NCI-H2107 treated with DMSO at 0.1 percent for 48 hours (cell line): ENCODE data around the gene STAT5A.

Source experiments
- DNase-seq: peaks from one replicate; lab custom pipeline; 2025; ENCODE audit not compliant: unreplicated experiment; lab: John Stamatoyannopoulos, UW

STAT5A gene

DNA sequence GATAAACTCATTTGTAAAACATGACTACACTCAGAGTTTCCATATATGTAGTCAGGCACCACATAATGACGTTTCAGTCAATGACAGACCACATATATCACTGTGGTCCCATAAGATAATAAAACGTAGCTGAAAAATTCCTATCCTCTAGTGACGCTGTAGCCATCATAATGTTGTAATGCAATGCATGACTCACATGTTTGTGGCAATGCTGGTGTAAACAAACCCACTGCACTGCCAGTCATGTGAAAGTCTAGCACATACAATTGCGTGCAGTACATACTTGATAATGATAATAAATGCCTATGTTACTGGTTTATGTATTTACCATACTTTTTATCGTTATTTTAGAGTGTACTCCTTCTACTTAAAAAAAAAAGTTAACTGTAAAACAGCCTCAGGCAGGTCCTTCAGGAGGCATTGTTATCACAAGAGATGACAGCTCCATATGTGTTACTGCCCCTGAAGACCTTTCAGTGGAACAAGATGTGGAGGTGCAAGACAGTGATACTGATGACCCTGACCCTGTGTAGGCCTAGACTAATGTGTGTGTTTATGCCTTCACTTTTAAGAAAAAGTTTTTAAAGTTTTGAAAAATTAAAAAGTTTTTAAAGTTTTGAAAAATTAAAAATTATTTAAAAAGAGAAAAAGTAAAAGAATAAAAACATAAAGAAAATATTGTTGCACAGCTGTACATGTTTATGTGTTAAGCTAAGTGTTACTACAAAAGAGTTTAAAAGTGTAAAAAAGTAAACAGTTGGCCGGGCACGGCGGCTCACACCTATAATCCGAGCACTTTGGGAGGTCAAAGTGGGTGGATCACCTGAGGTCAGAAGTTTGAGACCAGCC is 21.2 kb upstream of the STAT5A start:
- no peak for DNase-seq

DNA sequence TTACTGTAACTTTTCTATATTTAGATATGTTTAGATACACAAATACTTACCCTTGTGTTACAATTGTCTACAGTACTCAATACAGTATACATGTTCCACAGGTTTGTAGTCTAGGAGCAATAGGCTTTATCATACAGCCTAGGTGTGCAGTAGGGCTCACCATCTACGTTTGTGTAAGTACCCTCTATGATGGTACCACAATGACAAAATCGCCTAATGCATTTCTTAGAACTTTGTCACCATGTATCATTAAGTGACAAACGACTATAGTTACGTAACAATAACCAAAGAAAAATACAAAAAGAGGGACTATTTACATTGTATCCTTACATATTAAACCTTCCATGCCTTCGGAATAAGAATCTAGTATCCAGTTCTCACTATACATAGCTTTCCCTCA is 20.1 kb upstream of the STAT5A start:
- no peak for DNase-seq

- no peak for DNase-seq
These were observed 18.1 kb upstream of the STAT5A start for GRCh38 chr17:42270170-42270535.

- no peak for DNase-seq
These were observed 17.7 kb upstream of the STAT5A start for GRCh38 chr17:42270596-42270995.

- no peak for DNase-seq
These were observed 17.1 kb upstream of the STAT5A start for GRCh38 chr17:42271006-42271778.

DNA sequence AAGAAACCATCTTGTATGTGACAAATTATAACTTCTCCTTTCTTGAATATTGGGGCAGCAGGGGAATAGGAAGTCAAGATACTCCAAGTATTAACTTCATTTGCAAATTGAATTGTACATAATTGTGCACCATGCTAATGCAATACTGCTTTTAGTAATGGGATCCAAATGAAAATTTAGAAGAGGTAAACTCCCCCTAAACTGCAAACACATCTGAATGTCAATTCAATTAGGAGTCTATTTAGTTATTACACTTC is 16.6 kb upstream of the STAT5A start:
- no peak for DNase-seq

DNA sequence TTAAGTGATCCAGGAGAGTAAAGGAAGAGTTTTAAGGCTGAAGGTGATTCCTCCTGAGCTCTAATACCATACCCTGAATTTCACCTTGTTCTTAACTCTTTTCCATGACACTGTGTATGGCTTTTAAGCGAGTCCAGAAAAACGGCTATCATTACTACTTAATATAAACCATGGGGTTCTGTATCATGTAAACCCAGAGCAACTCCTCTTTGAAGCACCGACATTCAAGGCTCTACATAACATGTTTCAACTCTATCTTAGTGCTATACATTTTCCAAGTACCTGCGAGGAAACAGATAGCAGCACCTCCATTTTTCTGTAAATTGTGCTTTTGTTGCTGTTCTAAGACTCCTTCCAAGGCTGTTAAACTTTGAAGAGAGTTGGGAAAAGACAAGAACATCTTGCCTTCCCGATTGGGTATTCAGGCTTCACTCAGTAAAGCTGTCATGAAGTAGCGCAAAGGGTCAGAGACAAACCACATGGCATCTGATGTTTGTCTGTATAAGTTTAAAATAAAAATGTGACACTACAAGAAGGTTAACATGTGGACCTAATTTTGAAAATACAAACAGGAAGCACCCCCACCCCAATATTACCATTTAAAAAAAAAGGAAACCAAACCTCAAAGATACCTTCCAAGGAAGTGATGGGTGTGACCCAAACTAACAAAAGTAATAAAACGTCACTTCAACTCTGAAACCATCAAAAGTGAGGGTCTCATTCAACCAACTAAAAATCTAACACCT is 16.0 kb upstream of the STAT5A start:
- no peak for DNase-seq

DNA sequence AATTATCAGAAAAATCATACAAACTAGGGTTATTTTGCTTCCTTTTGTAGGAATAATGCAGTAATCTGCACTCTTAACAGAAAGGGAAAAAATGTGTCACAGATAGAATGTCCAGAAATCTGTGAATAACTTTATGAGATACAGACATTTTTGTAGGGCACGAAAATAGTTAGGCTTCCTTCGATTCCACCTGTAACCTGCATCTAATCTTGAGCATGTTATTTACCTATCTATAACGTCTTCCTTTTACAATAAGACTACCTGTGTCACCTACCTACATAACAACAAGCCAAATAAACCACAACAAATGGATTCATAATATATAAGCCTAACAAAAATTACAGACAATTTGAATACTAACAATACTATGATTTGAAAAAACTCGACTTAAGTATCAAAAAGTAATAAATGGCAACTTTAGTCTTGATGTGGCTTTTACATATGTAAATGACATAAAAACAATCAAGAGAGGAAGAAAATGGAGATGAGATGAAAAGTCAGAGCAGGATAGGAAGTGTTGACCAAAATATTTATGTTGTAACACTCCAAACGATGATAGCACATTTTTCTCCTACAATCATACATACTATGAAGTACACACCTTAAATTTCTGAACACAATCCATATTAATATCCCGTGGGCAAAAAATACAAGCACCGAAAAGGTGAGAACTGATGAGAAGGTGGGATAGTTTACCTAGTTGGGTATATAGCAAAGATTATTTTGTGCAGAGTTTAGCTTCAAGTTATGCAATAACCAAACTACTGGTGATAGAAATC is 14.6 kb upstream of the STAT5A start:
- DNase-seq: no peak

GRCh38 chr17:42274253-42274542 is 14.1 kb upstream of the STAT5A start:
- no peak for DNase-seq

DNA sequence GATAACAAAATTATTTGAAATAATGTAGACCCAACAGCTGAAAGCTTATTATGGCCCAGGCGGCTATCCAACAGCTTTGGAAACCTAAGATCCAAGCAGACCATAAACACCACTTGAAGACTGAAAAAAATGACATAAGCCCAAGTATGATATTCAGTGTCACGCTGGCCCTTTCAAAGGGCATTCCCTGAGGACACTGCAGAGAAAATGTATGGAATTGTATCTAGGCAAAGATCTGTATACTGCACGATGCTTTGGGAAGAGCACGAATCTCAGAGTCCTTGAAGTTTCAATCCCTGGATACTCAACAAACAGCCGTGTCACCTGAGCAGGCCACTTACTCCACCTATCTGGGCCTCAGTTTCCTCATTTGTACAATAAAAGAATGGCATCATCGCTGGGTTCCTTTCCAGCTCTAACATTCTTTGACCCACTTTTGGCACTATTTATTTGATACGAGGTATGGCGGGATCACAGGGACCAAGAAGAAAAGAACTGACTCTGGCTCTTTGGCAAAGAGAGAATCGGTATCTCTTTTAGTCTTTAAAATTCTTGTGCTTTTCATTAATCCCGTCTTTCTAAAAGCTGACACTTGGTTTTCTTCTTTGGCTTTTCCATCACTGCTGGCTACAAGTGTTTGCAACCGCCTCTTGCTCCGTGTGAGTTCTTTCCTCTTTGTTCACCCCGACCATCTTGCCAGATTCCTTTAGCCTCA is 13.3 kb upstream of the STAT5A start:
- DNase-seq: no peak

DNA sequence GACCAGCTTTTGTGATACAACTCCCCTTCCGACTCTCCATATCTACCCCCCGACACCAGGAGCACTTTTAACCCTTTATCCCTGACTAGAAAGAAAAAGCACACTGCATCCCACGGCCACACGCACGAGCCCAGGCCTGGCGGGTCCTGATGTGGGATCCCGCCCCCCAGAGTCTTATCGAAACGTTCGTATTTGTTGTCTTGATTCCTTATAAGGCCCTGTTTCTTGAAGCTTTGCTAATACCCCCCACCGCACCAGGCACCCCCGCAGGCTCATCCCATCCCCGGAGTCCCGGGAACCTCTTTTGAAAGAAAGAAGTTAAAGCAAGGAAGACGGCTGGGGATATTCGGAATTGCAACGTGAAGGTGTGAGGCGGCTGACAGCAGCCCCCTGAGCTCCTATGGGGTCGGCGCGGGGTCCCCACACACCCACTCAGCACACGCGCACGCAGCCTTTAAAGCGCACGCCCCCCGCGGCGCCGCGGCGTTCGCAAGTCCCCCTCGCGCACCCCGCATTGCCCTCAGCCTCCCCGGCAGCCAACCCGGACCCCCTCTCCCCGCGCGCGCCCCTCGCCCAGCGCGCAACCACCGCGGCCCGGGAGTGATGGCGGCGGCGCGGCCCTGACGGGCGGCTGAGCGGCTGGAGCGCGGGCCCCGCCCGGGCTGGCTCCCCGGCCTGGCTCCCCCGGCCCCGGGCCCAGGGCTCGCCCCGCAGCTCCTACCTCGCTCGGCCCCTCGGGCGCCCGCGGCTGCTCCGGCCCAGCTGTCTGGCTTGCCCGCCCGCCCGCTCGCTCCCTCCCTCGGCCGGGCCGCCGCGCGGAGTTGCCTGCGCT is 12.6 kb upstream of the STAT5A start:
- no peak for DNase-seq

DNA sequence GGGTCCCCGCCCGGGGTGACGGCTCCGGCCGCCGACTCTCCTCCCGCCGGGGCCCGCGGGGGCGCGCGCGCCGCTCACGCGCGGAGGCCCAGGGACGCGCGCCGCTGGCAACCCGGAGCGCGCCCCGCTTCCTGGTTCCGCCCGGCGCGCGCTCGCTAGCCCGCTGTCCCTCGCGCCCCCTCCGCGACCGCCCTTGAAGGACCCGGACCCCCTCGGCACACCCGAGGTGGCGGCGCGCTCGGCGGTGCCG is 12.0 kb upstream of the STAT5A start, which contains the start of gene STAT5B:
Gene STAT5B (minus strand): TSS at position 33 of the 250 bp plus-strand sequence. CDS start 44,264 bp downstream, outside the sequence.
- DNase-seq: peak; percentile 14

DNA sequence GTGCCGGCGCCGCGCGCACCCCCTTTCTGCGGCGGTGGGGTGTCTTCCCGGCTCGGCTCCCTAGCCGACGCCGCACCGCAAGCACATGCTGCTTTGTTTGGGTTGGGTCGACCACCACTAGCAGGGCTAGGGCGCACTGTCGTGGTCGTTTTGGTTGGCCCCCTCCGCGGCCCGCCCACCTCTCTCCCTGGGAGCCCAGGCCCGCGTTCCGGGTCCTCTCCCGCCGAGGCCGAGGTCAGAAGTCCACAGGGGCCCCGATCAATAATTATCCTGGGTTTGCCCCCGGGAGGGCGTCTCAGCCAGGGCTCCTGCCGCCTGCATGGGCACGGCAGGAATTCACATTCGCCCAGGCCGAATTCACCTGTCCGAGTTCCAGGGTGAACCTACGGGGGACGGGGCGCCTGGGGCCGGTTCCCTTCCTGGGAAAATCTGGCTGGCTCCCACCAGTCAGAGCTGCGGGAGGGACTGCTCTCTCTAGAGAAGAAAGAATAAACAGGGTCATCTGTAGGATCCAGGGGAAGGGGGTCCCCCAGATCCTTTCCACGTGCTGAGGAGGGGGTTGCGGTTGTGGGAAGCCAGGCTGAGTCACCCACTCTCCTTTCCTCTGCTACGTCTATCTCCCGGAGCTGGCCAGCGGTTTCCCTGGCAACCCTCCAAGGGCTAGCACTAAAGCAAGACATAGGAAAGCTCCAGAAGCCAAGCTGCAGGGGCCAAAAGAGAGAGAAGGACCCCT is 11.5 kb upstream of the STAT5A start:
- no peak for DNase-seq

GRCh38 chr17:42277342-42277712 is 11.0 kb upstream of the STAT5A start:
- no peak for DNase-seq

- DNase-seq: no peak
These were observed 8.3 kb upstream of the STAT5A start for GRCh38 chr17:42279776-42280630.

DNA sequence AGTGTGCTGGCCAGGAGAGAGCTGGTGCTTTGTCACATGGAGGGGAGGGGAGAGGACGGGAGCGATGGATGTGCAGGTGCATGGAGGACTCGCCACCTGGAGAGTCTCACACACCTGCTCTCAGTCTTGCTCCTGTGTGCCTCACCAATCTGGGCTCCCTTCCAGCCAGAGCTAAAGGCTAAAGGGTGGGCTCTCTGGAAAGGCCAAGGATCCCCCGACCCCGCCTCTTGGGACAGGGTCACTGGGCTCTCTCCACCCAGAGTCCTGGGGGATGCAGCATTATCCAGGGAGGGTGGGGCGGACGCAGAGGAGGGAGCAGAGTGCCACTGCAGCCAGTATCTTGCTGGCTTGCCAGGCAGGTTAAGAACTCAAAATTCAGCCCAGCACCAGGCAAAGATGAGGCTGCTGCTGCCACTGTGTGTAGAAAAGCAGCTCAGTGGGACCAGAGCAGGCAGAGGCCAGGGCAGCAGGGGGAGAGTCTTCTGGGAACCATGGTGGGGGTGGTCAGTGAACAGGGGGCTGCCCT is 6.7 kb upstream of the STAT5A start:
- peak; percentile 93 for DNase-seq

DNA sequence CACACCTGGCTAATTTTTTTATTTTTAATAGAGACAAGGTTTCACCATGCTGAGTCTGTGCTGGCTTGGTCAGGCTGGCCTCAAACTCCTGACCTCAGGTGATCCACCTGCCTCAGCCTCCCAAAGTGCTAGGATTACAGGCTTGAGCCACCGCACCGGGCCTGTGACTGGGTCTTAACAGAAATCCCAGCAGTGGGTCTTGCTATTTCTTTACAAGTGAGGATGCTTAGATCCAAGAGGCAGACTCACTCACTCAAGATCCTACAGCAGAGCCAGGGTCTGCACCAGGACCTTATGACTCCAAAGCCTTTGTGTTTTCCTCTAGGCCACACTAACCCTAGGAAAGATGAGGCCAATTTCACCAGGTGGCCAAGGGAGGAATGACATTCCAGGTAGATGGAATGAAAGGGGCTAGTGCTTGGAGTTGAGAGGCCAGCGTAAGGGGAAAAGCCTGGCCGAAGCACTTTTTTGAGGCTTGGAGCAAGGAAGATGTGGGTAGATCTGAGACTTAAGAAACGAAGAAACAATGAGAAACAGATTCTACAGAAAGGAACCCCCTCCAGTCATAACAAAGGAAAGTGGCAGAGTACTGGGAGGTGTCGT is 5.7 kb upstream of the STAT5A start:
- DNase-seq: no peak
